ENCODE results near the gene AKAP4.
A peak's percentile ranks its signal among the peaks of the same experiment; 100 is the strongest.

AKAP4 gene

GRCh38 chrX:50200907-50201306 lies at the start of gene AKAP4:
AKAP4 (minus strand) TSS chrX:50201007; CDS start chrX:50200889, 118 bp downstream.
- DNase-seq: no peak

- no peak for DNase-seq
These were observed 10.7 kb upstream of the AKAP4 start for GRCh38 chrX:50211510-50211909.

GRCh38 chrX:50206753-50207152 lies 5.9 kb upstream of the AKAP4 start:
- DNase-seq: no peak

GRCh38 chrX:50204364-50204899 lies 3.6 kb upstream of the AKAP4 start, which contains the start of gene CCNB3:
CCNB3 (plus strand) TSS chrX:50204765; CDS start chrX:50285164, 80,399 bp downstream.
- DNase-seq: peak; percentile 21

GRCh38 chrX:50202539-50202938 lies 1.7 kb upstream of the AKAP4 start:
- no peak for DNase-seq

- DNase-seq: no peak
These were observed 2.5 kb downstream of the AKAP4 start for GRCh38 chrX:50198348-50198747.

- no peak for DNase-seq
These were observed 11.8 kb downstream of the AKAP4 start for GRCh38 chrX:50188859-50189600.

- no peak for DNase-seq
These were observed 16.9 kb downstream of the AKAP4 start for GRCh38 chrX:50183891-50184290.

- DNase-seq: no peak
These were observed 20.5 kb downstream of the AKAP4 start for GRCh38 chrX:50180073-50180940.

- no peak for DNase-seq
These were observed 31.1 kb downstream of the AKAP4 start for GRCh38 chrX:50169717-50170116.

- DNase-seq: no peak
These were observed 32.5 kb downstream of the AKAP4 start for GRCh38 chrX:50168241-50168687.

- no peak for DNase-seq
These were observed 33.4 kb downstream of the AKAP4 start for GRCh38 chrX:50167366-50167765.

- no peak for DNase-seq
These were observed 35.1 kb downstream of the AKAP4 start for GRCh38 chrX:50165727-50166126.

- DNase-seq: no peak
These were observed 39.7 kb downstream of the AKAP4 start for GRCh38 chrX:50161127-50161526.

GRCh38 chrX:50158593-50158992 lies 42.2 kb downstream of the AKAP4 start:
- no peak for DNase-seq

- DNase-seq: no peak
These were observed 43.2 kb downstream of the AKAP4 start for GRCh38 chrX:50157545-50158135.

GRCh38 chrX:50154429-50154828 lies 46.4 kb downstream of the AKAP4 start:
- no peak for DNase-seq

GRCh38 chrX:50152456-50152855 lies 48.4 kb downstream of the AKAP4 start:
- no peak for DNase-seq

- no peak for DNase-seq
These were observed 52.8 kb downstream of the AKAP4 start for GRCh38 chrX:50147972-50148371.

Measured in NCI-H2081 treated with DMSO at 0.1 percent for 48 hours (cell line).